H7 (cell line): ENCODE data around the gene FNDC4. TPM values are rescaled to one million over a fixed set of nuclear protein-coding genes. Genes with fewer than 3 reads are reported as not detected.

Experiments used
- DNase-seq: peaks from one replicate; pipeline ENCODE4 v3.0.0; 2012
- H3K27me3 ChIP-seq: 2 replicates; pipeline ENCODE4 v1.6.0; 2011; ENCODE audit warnings: mild to moderate bottlenecking, low read length; ENCODE audit not compliant: control insufficient read depth, insufficient read depth
- H3K36me3 ChIP-seq: replicated peaks from 2 replicates; pipeline ENCODE4 v1.5.1; 2011; ENCODE audit warnings: low read length; ENCODE audit not compliant: control insufficient read depth, insufficient read depth
- H3K4me3 ChIP-seq: 2 replicates; pipeline ENCODE4 v1.5.1; 2011; ENCODE audit warnings: low read depth, mild to moderate bottlenecking, control low read depth, low read length, moderate library complexity; ENCODE audit not compliant: insufficient read depth
- total RNA-seq: library from RNA; depleted of rRNA; stranded (reverse); fragments of >200 nt; shearing (Covaris generic); gene quantifications from 2 replicates; pipeline ENCODE4 v1.2.3, GENCODE V29; 2014

Gene FNDC4
- total RNA-seq, 1 experiment from 2014 or later, result 7.4 TPM

DNA sequence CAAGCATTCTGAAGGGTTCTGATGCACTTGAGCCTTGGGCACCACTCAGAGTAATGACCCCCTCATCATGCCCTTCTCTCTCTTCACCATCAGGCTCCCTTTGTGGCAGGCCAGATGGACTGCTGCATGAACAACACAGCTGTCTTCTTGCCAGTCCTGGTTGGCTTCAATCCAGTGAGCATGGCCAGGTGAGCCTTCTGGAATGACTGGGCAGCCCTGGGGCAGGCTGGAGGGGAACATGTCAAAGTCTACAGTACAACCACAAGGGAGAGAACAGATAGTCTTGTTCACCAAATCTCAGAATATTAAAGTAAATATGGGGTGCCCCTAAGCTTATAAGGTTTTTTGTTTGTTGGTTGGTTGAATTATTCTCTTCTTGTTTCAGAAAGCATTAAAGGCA is 6.0 kb upstream of the FNDC4 start:
- Histone ChIP-seq H3K4me3 (no peak overlapping the region), H3K36me3 (no peaks in the 10 kb centered on the region), H3K27me3 (peaks cover 13% of the 10 kb centered on the region)
- DNase-seq, result no peak

DNA sequence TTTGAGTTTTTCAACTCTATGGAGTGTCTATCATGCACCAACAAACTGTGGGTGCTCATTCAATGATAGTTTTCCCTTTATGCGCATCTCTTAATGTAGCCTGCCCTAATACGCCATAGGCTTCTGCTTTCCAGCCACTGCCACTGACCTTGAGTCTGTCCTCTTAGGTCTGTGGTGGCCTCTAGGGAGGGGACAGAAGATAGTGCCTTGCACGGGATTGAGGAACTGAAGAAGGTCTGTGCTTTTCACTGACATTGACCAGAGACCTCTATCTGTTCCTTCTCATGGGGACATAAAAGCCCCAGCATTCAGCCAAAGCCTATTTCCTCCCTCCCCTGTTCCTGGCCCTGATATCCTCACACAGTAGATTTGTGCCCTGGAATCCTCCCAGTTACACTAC is 4.0 kb upstream of the FNDC4 start:
- DNase-seq, result no peak
- Histone ChIP-seq H3K36me3 (no peaks in the 10 kb centered on the region), H3K27me3 (peaks cover 32% of the 10 kb centered on the region), H3K4me3 (no peak overlapping the region)

DNA sequence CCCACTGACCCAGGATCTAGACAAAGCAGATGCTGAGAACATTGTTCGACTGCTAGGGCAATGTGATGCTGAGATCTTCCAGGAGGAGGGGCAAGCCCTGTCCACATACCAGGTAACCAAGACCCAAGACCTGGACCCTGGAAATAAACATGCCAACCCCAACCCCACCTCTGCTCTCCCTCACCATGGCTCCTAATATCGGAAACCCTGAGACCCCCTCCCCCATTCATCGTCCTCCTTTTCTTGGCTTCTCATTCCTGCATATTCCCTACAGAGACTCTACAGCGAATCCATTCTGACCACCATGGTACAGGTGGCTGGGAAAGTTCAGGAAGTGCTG is 2.3 kb upstream of the FNDC4 start:
- H3K4me3 ChIP-seq, result no peak overlapping the region
- H3K36me3 ChIP-seq, result no peaks in the 10 kb centered on the region
- DNase-seq, result no peak
- H3K27me3 ChIP-seq, result peaks cover 42% of the 10 kb centered on the region

DNA sequence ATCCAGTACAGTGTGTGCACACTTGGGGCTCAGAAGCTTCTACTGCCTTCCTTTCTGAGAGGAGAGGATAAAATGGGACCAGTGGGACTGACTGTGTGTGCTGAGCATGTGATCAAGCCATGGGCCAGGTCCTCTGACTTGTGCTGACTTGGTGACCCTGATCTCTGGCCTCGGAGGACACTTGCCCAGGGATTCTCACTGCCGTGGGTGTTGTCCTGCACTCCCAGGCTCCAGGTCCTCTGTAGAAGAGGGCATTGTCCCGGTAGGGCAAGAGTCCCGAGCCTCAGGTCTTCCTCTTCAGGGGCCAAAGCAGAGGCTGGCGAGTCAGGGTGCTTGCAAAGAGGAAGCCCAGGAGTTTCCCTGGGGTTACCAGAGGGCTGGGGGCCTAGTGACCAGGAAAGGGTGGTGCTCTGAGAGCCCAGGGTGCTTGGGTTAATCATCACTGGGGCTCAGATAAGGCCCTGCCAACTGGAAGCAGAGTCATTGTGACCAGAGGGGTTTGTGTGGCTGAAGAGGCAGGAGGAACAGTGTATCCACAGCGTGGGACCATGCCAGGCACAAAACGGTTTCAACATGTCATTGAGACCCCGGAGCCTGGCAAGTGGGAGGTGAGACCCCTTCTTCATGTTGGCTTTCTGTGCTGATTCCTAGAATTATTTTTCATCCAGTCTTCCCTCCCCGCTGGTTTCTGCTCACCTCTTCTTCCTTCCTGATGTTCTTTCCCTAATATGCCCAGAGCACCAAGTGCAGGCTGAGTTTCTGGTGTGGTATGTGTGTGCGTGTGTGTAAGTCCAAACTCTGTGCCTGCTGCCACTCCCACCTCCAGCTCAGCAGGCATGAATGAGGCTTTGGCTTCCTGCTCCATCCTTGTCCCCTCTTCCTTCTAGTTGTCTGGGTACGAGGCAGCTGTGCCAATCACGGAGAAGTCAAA is 1.6 kb upstream of the FNDC4 start, which contains the start of gene GCKR:
Gene GCKR (plus strand): TSS at position 483 of the 931 bp plus-strand sequence. CDS start 66 bp downstream, at position 549.
- no peaks in the 10 kb centered on the region for H3K36me3 ChIP-seq
- no peak within 1 kb of the TSS for H3K4me3 ChIP-seq
- H3K27me3 ChIP-seq, result peaks cover 44% of the 10 kb centered on the region
- no peak for DNase-seq

DNA sequence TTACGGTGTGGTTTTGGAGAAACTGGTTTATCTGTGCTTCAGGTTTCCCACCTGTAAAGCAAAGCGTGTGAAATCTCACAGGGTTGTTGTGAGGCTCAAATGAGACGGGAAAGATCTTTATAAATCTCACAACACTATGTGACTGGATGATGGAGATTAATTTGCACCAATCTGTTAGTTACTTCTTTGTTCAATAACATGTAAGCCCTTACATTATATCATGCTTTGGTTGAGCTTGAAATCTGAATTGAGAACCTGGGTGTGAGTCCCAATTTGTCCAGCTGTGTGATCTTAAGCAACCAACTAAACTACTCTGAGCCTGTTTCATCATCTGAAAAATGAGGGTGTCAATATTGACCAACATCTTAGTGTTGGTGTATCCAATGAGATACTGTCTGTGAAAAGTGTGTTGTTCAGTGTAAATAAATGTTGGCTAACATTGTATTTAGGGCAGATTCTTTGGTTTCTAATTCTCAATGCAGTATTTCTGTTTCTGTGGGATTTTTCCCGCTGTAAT is 898 bp upstream of the FNDC4 start:
- DNase-seq, result no peak
- Histone ChIP-seq H3K36me3 (no peaks in the 10 kb centered on the region), H3K27me3 (peaks cover 44% of the 10 kb centered on the region), H3K4me3 (no peak overlapping the region)

DNA sequence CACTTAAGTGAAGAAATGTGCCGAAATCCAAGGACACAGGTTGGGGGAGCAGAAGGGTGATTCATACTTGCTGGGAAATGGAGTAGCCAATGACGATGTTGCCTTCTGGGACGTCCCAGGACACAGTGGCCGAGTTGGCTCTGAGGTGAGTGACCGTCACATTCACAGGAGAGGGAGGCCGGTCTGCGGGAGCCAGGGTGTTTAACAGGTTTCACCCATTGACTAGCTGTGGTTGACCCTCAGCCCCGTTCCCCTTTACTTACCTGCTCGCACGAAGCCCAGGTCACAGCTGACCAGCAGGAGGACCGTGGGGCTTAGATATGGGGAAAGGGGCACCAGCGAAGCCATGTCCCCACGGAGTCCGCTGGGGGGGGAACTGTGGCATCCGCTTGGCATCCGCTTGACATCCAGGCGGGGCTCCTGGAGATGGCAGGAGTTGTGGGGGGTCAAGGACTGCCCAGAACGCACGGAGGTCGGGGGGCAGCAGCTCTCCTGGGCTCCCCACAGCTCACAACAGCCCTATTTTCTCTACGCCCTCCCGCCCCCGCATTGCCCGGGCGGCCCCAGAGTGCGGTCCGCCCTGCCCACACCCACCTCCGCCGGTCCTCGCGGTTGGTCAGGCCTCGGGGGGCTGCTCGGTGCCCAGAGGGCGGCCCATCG is 586 bp downstream of the FNDC4 start:
- H3K36me3 ChIP-seq, result no peaks in the 10 kb centered on the region
- peak overlapping the region; percentile 62 for H3K4me3 ChIP-seq
- H3K27me3 ChIP-seq, result peaks cover 44% of the 10 kb centered on the region
- no peak for DNase-seq

DNA sequence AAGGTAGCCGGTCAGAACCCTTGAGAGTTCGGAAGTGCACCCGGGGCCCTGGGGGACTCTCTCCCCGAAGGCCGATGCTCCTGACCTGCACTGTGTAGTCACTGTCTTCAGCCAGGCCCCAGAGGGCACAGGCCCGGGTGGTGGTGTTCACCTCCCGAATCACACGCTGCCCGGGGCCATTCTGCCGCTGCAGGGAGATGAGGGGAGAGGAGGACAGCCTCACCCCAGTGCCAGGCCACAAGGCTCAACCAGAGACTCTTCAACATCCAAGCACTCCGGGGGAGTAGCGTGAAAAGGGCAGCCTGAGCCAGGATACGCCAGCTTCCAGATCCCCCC is 1.1 kb downstream of the FNDC4 start:
- Histone ChIP-seq H3K36me3 (no peaks in the 10 kb centered on the region), H3K4me3 (peak overlapping the region; percentile 62; the same call in 1 of the 2 replicates), H3K27me3 (peaks cover 44% of the 10 kb centered on the region)
- DNase-seq, result no peak

DNA sequence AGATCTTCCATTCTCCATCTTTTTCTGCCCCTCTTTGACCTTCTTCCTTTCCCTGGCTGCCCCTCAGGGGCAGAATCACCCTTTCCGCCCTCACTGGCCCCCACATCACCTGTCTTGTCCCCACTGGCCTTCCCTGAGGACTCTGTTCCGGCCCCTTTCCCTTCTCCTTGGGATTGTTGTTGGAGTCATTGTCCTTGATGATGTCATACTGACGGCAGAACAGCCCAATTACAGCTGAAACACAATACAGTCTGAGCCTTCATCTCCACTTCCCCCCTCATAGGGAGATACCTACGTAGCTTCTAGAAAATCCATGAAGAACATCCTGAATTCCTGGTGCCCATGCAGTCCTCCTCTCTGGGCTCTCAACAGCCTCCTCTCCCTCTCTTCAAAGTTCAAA is 2.4 kb downstream of the FNDC4 start:
- no peak for DNase-seq

DNA sequence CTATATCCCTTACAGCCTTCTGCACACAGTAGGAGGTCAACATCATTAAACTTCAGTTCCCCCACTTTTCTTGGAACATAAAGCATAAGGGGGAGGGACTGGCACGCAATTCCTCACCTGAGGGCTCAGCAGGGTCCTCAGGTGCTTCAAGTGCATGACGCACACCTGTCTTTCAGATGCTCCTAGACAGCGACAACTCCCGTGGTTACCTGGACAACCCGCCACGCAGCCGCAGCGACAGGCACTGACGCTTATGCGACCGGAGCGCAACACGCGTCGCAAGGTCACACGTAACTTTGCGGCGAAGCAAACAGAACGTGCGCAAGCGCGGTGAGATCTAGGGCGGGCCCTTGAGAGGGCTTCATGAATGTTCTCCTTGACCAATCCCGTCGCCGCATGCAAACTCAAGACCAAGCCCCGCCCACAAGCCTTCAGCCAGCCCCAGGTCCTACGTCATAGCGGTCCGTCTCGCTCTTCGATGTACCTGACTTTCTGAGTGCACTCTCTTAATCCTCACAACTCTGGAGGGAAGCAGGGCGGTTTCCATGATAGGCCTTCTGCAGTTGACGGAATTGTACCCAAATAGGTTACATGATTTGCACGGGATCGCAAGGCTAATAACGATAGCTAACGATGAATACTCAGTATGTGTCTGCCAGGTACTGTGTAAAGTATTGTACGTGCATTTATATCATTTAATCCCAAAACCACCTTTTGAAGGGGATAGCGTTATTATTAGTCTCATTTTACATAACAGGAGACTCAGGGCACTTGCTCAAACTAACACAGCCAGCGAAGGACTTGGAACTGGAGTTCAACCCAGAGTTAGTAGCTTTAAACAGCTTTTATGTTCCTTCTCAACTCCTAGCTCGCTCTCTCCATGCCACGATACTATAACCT is 5.3 kb downstream of the FNDC4 start, which contains the start of gene IFT172:
Gene IFT172 (minus strand): TSS at position 246 of the 900 bp plus-strand sequence. CDS start 90 bp downstream, at position 156.
- Histone ChIP-seq H3K36me3 (no peaks in the 10 kb centered on the region), H3K27me3 (peaks cover 20% of the 10 kb centered on the region), H3K4me3 (peak within 1 kb of the TSS; percentile 55)
- DNase-seq, result peak; percentile 97

More for the DNA sequence above, 2.4 kb downstream of the FNDC4 start:
- Histone ChIP-seq H3K4me3 (no peak overlapping the region), H3K36me3 (no peaks in the 10 kb centered on the region), H3K27me3 (peaks cover 44% of the 10 kb centered on the region)

DNA sequence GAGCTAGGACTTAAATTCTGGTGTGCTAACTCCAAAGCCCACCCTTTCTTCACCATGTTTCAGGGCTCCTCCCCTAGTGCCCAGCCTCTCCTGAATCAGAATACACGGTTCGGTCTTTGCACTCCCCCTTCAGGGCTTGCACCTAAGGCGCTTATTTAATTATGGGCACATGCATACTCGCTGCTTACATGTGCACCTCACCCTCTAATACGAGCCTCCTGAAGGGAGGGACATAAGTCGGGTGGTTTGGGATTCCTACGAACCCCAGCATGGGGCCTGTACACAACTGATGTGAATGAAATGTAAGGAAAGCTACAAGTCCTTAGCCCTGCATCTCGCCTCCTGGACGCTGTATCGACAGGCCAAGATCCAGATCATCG is 5.9 kb downstream of the FNDC4 start:
- peak; percentile 33 for DNase-seq
- no peaks in the 10 kb centered on the region for H3K36me3 ChIP-seq
- H3K27me3 ChIP-seq, result peaks cover 14% of the 10 kb centered on the region
- peak overlapping the region; percentile 55 for H3K4me3 ChIP-seq

DNA sequence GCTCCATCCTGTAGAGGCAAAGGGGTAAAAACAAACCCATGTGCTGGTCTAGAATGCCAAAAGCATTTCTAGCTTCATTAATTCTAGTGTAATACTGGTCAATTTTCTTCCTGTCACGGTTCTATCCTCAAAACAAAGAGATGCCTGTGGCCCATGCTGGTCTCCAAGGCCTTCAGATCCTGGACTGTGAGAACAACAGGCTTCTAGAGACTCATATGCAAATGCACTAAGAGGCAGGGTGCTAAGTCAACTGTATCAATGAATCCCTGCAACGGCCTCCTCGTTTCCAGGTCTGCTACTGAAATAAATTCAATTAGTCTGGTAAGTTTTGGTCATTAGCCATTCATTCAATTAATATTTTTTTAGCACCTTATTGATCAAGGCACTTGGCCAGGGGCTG is 9.5 kb downstream of the FNDC4 start:
- no peaks in the 10 kb centered on the region for H3K27me3 ChIP-seq
- H3K36me3 ChIP-seq, result no peaks in the 10 kb centered on the region; the same call in 1 of the 2 replicates
- no peak for DNase-seq
- H3K4me3 ChIP-seq, result no peak overlapping the region

DNA sequence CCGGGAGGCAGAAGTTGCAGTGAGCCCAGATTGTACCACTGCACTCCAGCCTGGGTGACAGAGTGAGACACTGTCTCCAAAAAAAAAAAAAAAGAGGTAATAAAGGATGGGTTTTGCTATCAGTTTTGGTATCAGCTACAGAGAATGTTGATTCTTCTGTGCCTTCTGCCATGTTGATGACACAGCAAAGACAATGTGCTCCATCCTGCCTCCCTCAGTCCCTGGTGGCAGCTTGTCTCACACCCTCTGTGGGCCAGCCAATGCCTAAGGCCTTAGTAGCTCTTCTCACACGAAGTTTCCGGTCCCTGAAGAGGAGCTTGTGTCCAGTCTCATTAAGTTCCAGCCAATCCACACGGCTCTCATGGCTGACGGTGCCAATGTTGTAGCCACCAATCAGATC is 23.0 kb downstream of the FNDC4 start:
- H3K4me3 ChIP-seq, result no peak overlapping the region
- H3K27me3 ChIP-seq, result no peaks in the 10 kb centered on the region
- H3K36me3 ChIP-seq, result peaks cover 1% of the 10 kb centered on the region; the same call in 1 of the 2 replicates
- DNase-seq, result no peak

DNA sequence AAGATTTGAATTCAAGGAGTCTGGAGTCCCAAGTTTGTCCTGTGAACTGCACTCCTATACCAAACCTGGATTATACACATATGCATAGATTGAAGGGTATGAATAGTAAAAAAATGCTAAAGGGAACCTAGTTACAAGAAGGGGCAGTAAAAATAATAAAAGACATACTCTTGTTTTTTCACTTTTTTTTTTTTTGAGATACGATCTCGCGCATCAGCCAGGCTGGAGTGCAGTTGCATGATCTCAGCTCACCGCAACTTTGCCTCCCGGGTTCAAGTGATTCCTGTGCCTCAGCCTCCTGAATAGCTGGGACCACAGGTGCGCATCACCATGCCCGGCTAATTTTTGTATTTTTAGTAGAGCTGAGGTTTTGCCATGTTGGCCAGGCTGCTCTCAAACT is 30.6 kb downstream of the FNDC4 start:
- H3K27me3 ChIP-seq, result no peaks in the 10 kb centered on the region
- no peaks in the 10 kb centered on the region for H3K36me3 ChIP-seq
- DNase-seq, result no peak
- no peak overlapping the region for H3K4me3 ChIP-seq

DNA sequence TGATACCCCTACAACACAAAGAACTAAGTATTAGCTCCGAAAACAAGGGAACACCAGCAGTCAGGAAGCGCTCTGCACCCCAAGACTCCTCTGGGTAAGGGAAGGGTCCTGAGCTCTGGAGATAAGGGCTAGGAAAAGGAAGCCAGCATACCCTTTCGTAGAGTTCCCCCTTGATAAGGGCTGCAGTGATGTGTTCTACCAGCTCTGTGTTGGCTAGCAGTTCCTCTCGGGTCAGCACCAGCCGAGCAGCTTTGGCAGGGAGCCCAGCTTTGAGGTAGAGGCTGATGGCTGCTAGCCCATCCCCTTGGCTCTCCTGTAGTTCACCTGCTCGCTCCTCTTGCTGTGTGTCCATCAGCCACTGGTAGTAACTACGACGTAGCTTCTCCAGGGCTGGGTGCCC is 33.9 kb downstream of the FNDC4 start:
- no peaks in the 10 kb centered on the region for H3K27me3 ChIP-seq
- H3K36me3 ChIP-seq, result peaks cover 3% of the 10 kb centered on the region
- H3K4me3 ChIP-seq, result no peak overlapping the region
- DNase-seq, result no peak
